ENCODE results near the gene ARFGAP3.

The ARFGAP3 gene

DNA sequence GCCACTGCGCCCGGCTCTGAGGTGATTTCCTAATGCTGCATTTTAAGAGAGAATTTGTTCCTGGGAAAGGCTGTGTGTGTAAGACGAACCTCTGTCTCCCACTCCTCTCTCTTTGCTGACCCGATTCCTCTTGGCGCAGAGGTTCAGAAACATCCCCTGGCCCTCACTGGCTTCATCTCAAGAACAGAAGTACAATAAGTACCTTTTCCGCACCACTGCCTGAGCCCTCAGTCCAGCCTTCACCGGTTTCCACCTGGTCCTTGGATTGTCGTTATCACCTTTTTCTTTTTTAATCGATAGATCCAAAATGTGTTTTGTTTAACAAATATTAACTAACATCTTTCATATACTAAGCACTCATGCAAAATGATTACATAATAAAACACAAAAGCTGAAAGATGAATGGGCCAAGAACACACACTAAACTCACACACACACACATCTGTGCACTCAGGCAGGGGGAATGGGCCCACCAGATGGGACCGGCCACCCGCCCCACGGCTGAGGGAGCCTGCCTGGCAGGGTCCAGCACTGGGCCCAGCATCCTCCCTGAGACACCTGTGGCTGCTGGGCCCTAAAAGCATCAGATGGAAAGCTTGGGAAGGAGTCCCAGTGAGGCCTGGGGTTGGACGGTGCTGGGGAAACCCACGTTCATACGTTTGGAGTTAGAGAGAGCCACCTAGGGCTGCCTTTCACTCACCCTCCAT, 86.0 kb downstream of the ARFGAP3 start:
- no peak overlapping the region for H3K27ac ChIP-seq
- no peaks in the 10 kb centered on the region for H3K27me3 ChIP-seq (replicated peaks)
- in situ Hi-C loops (cut with HindIII; ENCODE audit: low pct_ligation_motif_present, low sequenced_read_pairs), result no loop called here
- no peak overlapping the region for H3K4me3 ChIP-seq (ENCODE audit: low read depth, low read length)
- TF ChIP-seq, protein P1, sequence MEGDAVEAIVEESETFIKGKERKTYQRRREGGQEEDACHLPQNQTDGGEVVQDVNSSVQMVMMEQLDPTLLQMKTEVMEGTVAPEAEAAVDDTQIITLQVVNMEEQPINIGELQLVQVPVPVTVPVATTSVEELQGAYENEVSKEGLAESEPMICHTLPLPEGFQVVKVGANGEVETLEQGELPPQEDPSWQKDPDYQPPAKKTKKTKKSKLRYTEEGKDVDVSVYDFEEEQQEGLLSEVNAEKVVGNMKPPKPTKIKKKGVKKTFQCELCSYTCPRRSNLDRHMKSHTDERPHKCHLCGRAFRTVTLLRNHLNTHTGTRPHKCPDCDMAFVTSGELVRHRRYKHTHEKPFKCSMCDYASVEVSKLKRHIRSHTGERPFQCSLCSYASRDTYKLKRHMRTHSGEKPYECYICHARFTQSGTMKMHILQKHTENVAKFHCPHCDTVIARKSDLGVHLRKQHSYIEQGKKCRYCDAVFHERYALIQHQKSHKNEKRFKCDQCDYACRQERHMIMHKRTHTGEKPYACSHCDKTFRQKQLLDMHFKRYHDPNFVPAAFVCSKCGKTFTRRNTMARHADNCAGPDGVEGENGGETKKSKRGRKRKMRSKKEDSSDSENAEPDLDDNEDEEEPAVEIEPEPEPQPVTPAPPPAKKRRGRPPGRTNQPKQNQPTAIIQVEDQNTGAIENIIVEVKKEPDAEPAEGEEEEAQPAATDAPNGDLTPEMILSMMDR (IDR thresholded peaks at IDR 0.05; ENCODE audit: low read depth, low read length, missing control alignments), result no peak
- DNase-seq, result no peak
- H3K36me3 ChIP-seq (replicated peaks), result no peaks in the 10 kb centered on the region

- Histone ChIP-seq H3K36me3 (replicated peaks) (no peaks in the 10 kb centered on the region), H3K27me3 (replicated peaks) (no peaks in the 10 kb centered on the region), H3K4me3 (ENCODE audit: low read depth, low read length) (no peak overlapping the region), H3K27ac (no peak overlapping the region)
- in situ Hi-C loops (cut with HindIII; ENCODE audit: low pct_ligation_motif_present, low sequenced_read_pairs), result no loop called here
- TF ChIP-seq, protein P1 (IDR thresholded peaks at IDR 0.05; ENCODE audit: low read depth, low read length, missing control alignments), result no peak
- no peak for DNase-seq
Measured at GRCh38 chr22:42770448-42770726, 86.7 kb downstream of the ARFGAP3 start.

GRCh38 chr22:42769574-42770447, 87.3 kb downstream of the ARFGAP3 start:
- peak; percentile 90 for DNase-seq
- in situ Hi-C loops (cut with HindIII; ENCODE audit: low pct_ligation_motif_present, low sequenced_read_pairs), result no loop called here

DNA sequence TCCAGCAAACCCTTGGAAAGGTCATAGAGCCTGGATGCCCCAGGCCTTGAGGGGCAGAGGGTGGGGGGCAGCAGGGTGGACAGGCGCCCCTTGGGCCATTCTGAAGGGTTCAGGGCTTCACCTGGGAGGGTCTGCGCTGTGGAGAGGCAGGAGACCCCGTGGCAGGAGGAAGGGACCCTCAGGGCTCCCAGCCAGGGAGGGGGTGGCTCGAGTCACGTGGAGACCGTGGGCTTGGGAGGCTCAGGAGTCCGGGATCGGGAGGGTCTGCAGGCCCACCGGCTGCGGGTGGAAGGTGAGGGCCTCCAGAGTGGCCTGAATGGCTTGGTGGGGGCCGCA, 87.9 kb downstream of the ARFGAP3 start:
- Histone ChIP-seq H3K27ac (no peak overlapping the region), H3K36me3 (replicated peaks) (no peaks in the 10 kb centered on the region), H3K4me3 (ENCODE audit: low read depth, low read length) (no peak overlapping the region), H3K27me3 (replicated peaks) (no peaks in the 10 kb centered on the region)
- in situ Hi-C loops (cut with HindIII; ENCODE audit: low pct_ligation_motif_present, low sequenced_read_pairs), result no loop called here
- DNase-seq, result no peak
- TF ChIP-seq, protein P1 (IDR thresholded peaks at IDR 0.05; ENCODE audit: low read depth, low read length, missing control alignments), result no peak

More at GRCh38 chr22:42769574-42770447, 87.3 kb downstream of the ARFGAP3 start:
- Histone ChIP-seq H3K27ac (peak overlapping the region; percentile 33), H3K36me3 (replicated peaks) (no peaks in the 10 kb centered on the region), H3K27me3 (replicated peaks) (no peaks in the 10 kb centered on the region), H3K4me3 (ENCODE audit: low read depth, low read length) (no peak overlapping the region)
- TF ChIP-seq, protein P1 (IDR thresholded peaks at IDR 0.05; ENCODE audit: low read depth, low read length, missing control alignments), result no peak

DNA sequence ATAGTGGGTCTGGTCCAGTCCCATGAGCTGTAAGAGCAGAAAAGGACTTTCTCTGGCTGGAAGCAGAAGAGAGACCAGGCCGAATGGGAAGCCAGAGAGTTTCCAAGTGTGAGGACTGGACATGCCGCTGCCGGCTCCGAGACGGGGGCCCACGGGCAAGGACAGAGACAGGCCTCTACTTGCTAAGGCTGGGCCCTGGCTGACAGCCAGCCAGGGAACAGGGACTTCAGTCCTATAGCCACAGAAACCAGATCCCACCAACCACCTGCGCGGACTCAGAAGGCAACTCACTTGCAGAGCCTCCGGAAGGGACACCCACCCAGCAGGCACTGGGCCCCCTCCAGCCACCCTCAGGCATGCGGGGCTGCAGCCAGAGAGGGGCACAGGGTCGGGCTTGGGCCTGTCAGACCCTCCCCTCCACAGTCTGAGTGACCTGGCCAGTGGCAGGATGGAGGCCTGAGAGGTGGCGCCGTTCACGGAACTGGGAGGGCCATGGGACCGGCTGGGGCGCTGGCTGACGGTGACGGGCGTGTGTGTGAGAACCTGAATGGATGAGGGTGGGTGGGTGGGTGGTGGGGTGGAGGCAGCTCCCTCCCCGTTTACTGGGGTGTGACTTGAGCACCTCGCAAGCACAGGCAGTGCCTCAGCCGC, 88.6 kb downstream of the ARFGAP3 start:
- TF ChIP-seq, protein P1 (IDR thresholded peaks at IDR 0.05; ENCODE audit: low read depth, low read length, missing control alignments), result no peak
- H3K4me3 ChIP-seq (ENCODE audit: low read depth, low read length), result no peak overlapping the region
- no peak overlapping the region for H3K27ac ChIP-seq
- in situ Hi-C loops (cut with HindIII; ENCODE audit: low pct_ligation_motif_present, low sequenced_read_pairs), result no loop called here
- no peaks in the 10 kb centered on the region for H3K27me3 ChIP-seq (replicated peaks)
- no peak for DNase-seq
- H3K36me3 ChIP-seq (replicated peaks), result no peaks in the 10 kb centered on the region

All from brain microvascular endothelial cell (primary cell).